Measurements from ENCODE around the gene NUP88. TPM values are rescaled to one million over a fixed set of nuclear protein-coding genes. Genes with fewer than 3 reads are reported as not detected.
A peak's percentile ranks its signal among the peaks of the same experiment; 100 is the strongest.

NUP88 gene
- total RNA-seq, 1 donor from 2014 or later, result 42.4 TPM

DNA sequence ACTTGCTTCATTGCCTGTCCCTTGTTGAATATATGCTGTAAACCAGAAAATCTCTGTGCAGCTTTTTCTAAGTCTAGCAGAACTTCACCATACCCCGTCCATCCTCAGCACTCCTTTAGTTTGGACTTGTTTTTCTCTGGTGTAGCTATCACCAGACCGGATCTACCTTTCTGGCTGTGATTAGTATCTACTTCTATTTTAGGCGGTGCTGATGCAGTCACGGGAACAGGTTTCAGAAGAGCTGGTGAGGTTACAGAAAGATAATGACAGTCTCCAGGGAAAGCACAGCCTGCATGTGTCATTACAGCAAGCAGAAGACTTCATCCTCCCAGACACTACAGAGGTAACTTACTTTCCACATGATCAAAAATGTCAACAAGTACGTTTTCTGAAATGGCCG lies 46.4 kb downstream of the NUP88 start:
- TF ChIP-seq CTCF (IDR thresholded peaks at IDR 0.05; ENCODE audit: unreplicated experiment), result no peak
- Mint-ChIP-seq H3K4me3 (ENCODE audit: unreplicated experiment) (no peak overlapping the region), H3K36me3 (ENCODE audit: low read depth, unreplicated experiment) (peaks cover 42% of the 10 kb centered on the region), H3K27ac (ENCODE audit: unreplicated experiment) (no peak overlapping the region), H3K9me3 (ENCODE audit: unreplicated experiment) (no peaks in the 10 kb centered on the region), H3K4me1 (ENCODE audit: unreplicated experiment) (no peaks in the 10 kb centered on the region), H3K27me3 (ENCODE audit: unreplicated experiment) (peaks cover 2% of the 10 kb centered on the region)
- DNase-seq (ENCODE audit: low spot score), result no peak

DNA sequence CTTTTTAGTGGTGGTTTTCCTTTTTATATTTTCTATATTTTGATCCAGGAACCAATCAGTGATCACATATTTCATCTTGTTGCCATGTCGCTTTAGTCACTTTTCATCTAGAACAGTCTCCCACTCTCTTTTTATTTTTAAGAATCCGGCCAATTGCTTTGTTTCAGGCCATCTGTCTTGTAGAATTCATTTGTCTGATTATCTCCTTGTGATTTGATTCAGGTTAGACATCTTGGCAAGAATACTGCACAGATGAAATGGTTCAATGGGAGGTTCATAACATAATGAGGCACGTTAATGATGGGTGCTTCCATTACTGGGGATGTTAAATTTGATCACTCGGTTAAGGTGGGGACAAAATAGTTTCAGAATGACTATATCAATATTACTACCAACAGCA lies 49.1 kb downstream of the NUP88 start:
- Mint-ChIP-seq H3K9me3 (ENCODE audit: unreplicated experiment) (no peaks in the 10 kb centered on the region), H3K27ac (ENCODE audit: unreplicated experiment) (peak overlapping the region; percentile 4), H3K4me1 (ENCODE audit: unreplicated experiment) (no peaks in the 10 kb centered on the region), H3K27me3 (ENCODE audit: unreplicated experiment) (peaks cover 2% of the 10 kb centered on the region), H3K36me3 (ENCODE audit: low read depth, unreplicated experiment) (peaks cover 37% of the 10 kb centered on the region), H3K4me3 (ENCODE audit: unreplicated experiment) (no peak overlapping the region)
- no peak for DNase-seq (ENCODE audit: low spot score)
- TF ChIP-seq CTCF (IDR thresholded peaks at IDR 0.05; ENCODE audit: unreplicated experiment), result no peak

DNA sequence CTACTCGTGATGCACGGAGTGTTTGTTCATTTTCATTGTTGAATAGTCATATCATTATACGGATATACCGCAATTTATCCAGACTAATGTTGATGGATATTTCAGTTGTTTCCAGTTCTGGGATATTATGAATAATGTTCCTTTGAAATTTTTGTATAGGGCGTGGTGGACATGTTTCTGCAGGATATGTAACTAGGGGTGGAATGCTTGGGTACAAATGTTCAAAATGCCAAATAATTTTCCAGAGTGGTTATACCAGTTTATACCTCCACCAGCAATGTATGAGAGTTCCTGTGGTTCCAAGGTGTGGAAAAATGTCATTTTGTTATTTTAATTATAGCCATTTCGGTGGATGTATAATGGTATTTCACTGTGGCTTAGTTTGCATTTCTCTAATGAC lies 53.6 kb downstream of the NUP88 start:
- Mint-ChIP-seq H3K4me1 (ENCODE audit: unreplicated experiment) (no peaks in the 10 kb centered on the region), H3K4me3 (ENCODE audit: unreplicated experiment) (no peak overlapping the region), H3K27ac (ENCODE audit: unreplicated experiment) (no peak overlapping the region), H3K9me3 (ENCODE audit: unreplicated experiment) (no peaks in the 10 kb centered on the region), H3K27me3 (ENCODE audit: unreplicated experiment) (peaks cover 2% of the 10 kb centered on the region), H3K36me3 (ENCODE audit: low read depth, unreplicated experiment) (peaks cover 31% of the 10 kb centered on the region)
- DNase-seq (ENCODE audit: low spot score), result no peak
- no peak for TF ChIP-seq CTCF (IDR thresholded peaks at IDR 0.05; ENCODE audit: unreplicated experiment)

GRCh38 chr17:5364696-5365095 lies 54.8 kb downstream of the NUP88 start:
- H3K36me3 Mint-ChIP-seq (ENCODE audit: low read depth, unreplicated experiment), result peaks cover 27% of the 10 kb centered on the region
- H3K4me1 Mint-ChIP-seq (ENCODE audit: unreplicated experiment), result no peaks in the 10 kb centered on the region
- H3K27ac Mint-ChIP-seq (ENCODE audit: unreplicated experiment), result no peak overlapping the region
- H3K27me3 Mint-ChIP-seq (ENCODE audit: unreplicated experiment), result peaks cover 2% of the 10 kb centered on the region
- no peak overlapping the region for H3K4me3 Mint-ChIP-seq (ENCODE audit: unreplicated experiment)
- no peaks in the 10 kb centered on the region for H3K9me3 Mint-ChIP-seq (ENCODE audit: unreplicated experiment)
- TF ChIP-seq CTCF (IDR thresholded peaks at IDR 0.05; ENCODE audit: unreplicated experiment), result no peak
- DNase-seq (ENCODE audit: low spot score), result no peak

DNA sequence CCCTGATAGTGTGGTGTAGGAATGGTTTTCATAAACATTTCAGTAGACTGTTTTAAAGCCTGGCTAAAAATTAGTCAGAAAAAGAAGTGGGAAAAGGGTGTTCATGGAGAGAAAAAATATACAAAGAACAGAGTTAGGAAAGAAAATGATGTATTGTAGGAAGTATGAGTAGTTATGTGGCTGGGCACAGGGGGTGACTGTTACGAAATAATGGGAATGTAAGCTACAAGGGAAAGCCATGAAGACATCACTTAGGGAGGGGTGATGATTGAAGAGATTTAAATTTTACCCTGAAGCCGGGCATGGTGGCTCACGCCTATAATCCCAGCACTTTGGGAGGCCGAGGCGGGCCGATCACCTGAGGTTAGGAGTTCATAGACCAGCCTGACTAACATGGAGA lies 55.3 kb downstream of the NUP88 start:
- no peaks in the 10 kb centered on the region for H3K9me3 Mint-ChIP-seq (ENCODE audit: unreplicated experiment)
- no peak for TF ChIP-seq CTCF (IDR thresholded peaks at IDR 0.05; ENCODE audit: unreplicated experiment)
- DNase-seq (ENCODE audit: low spot score), result no peak
- no peak overlapping the region for H3K27ac Mint-ChIP-seq (ENCODE audit: unreplicated experiment)
- H3K4me1 Mint-ChIP-seq (ENCODE audit: unreplicated experiment), result no peaks in the 10 kb centered on the region
- no peak overlapping the region for H3K4me3 Mint-ChIP-seq (ENCODE audit: unreplicated experiment)
- peaks cover 25% of the 10 kb centered on the region for H3K36me3 Mint-ChIP-seq (ENCODE audit: low read depth, unreplicated experiment)
- H3K27me3 Mint-ChIP-seq (ENCODE audit: unreplicated experiment), result no peaks in the 10 kb centered on the region

Data from endothelial cell (in vitro differentiated cells).